ENCODE data around the gene BRINP1. TPM values are rescaled to one million over a fixed set of nuclear protein-coding genes. Genes with fewer than 3 reads are reported as not detected.

The BRINP1 gene
- total RNA-seq, 2 donors from 2014 or later, result 1.8 to 4.3 TPM

DNA sequence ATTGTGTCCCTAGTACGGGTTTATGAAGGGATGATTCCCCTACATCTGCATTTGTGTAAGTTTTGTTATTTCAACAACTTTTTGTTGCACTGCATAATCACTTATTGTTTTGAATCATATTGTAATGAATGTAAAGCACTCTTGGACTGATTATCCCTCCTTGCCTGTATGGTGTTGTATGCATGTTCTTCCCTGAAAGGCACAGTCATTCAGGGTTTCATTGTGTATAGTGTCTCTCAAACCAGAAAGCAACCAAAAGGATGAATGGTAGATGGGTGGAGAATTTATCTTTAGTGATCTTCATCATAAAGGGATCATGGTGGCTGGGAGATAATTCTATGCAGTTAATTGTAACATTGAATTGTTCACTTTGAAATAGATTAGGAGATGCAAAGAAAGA lies 247.3 kb downstream of the BRINP1 start:
- TF ChIP-seq, protein P1, sequence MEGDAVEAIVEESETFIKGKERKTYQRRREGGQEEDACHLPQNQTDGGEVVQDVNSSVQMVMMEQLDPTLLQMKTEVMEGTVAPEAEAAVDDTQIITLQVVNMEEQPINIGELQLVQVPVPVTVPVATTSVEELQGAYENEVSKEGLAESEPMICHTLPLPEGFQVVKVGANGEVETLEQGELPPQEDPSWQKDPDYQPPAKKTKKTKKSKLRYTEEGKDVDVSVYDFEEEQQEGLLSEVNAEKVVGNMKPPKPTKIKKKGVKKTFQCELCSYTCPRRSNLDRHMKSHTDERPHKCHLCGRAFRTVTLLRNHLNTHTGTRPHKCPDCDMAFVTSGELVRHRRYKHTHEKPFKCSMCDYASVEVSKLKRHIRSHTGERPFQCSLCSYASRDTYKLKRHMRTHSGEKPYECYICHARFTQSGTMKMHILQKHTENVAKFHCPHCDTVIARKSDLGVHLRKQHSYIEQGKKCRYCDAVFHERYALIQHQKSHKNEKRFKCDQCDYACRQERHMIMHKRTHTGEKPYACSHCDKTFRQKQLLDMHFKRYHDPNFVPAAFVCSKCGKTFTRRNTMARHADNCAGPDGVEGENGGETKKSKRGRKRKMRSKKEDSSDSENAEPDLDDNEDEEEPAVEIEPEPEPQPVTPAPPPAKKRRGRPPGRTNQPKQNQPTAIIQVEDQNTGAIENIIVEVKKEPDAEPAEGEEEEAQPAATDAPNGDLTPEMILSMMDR (IDR thresholded peaks at IDR 0.05), result no peak
- Histone ChIP-seq H3K27ac (no peak overlapping the region), H3K4me3 (no peak overlapping the region), H3K9me3 (no peaks in the 10 kb centered on the region), H3K36me3 (no peaks in the 10 kb centered on the region), H3K27me3 (replicated peaks; ENCODE audit: insufficient read depth) (no peaks in the 10 kb centered on the region), H3K4me1 (ENCODE audit: control insufficient read depth in 1 of 2, low read depth in 2 of 2) (no peaks in the 10 kb centered on the region)
- ATAC-seq (ENCODE audit: insufficient number of reproducible peaks, low FRiP score, low read depth) (no peak), DNase-seq (ENCODE audit: low spot score) (no peak)

DNA sequence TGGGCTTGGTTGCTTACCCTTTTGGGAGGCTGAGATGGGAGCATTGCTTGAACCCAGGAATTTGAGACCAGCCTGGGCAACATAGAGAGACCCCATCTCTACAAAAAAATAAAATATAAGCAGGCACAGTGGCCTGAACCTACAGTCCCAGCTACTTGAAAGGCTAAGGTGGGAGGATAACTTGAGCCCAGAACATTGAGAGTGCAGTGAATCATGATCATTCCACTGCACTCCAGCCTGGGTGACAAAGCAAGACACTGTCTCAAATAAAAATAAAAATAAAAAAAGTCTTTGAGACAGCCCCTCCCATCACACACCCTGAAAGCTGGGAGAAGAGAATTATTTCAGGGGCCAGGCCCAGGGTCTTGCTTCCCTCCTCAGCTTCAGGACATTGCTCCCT lies 251.8 kb downstream of the BRINP1 start:
- ATAC-seq (ENCODE audit: insufficient number of reproducible peaks, low FRiP score, low read depth) (no peak), DNase-seq (ENCODE audit: low spot score) (no peak)
- Histone ChIP-seq H3K4me3 (no peak overlapping the region), H3K36me3 (no peaks in the 10 kb centered on the region), H3K27me3 (replicated peaks; ENCODE audit: insufficient read depth) (no peaks in the 10 kb centered on the region), H3K4me1 (ENCODE audit: control insufficient read depth in 1 of 2, low read depth in 2 of 2) (no peaks in the 10 kb centered on the region), H3K9me3 (no peaks in the 10 kb centered on the region), H3K27ac (no peak overlapping the region)
- TF ChIP-seq, protein P1 (IDR thresholded peaks at IDR 0.05), result no peak

All from thoracic aorta (tissue), 2 donors.